Choroid plexus epithelial cell (primary cell): ENCODE measurements around the gene MLLT3.
A peak's percentile ranks its signal among the peaks of the same experiment; 100 is the strongest.

Experiments used
- DNase-seq: peaks from one replicate; pipeline ENCODE4 v3.0.0-alpha.2; 2010; ENCODE audit warnings: low read depth
- H3K4me3 ChIP-seq: 2 replicates; pipeline ENCODE4 v1.5.1; 2011; ENCODE audit warnings: low read depth, mild to moderate bottlenecking, control low read depth, low read length, moderate library complexity
- TF ChIP-seq, protein P1 (sequence below): conservative IDR thresholded peaks from 2 replicates; pipeline ENCODE4 v1.5.1; 2011; ENCODE audit warnings: low read depth, mild to moderate bottlenecking, control low read depth, inconsistent platforms, low read length, moderate library complexity

MLLT3 gene

DNA sequence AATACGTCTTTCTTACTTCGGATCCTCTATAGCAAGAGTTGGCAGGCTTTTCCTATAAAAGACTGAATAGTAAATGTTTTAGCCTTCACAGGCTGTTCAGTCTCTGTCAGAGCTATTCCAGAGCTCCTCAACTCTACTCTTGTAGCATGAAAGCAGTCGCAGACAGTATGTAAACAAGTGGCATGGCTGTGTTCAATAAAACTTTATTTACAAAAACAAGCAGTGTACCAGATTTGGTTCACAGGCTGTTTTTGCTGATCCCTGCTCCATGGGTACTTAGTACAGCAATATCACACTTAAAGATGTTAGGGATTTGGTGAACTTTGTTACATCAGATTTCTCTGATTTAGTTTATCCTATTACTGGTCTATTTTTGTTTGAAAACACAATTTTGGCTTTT lies 235.2 kb downstream of the MLLT3 start:
- TF ChIP-seq, protein P1, sequence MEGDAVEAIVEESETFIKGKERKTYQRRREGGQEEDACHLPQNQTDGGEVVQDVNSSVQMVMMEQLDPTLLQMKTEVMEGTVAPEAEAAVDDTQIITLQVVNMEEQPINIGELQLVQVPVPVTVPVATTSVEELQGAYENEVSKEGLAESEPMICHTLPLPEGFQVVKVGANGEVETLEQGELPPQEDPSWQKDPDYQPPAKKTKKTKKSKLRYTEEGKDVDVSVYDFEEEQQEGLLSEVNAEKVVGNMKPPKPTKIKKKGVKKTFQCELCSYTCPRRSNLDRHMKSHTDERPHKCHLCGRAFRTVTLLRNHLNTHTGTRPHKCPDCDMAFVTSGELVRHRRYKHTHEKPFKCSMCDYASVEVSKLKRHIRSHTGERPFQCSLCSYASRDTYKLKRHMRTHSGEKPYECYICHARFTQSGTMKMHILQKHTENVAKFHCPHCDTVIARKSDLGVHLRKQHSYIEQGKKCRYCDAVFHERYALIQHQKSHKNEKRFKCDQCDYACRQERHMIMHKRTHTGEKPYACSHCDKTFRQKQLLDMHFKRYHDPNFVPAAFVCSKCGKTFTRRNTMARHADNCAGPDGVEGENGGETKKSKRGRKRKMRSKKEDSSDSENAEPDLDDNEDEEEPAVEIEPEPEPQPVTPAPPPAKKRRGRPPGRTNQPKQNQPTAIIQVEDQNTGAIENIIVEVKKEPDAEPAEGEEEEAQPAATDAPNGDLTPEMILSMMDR: no peak
- H3K4me3 ChIP-seq: no peak overlapping the region
- no peak for DNase-seq

DNA sequence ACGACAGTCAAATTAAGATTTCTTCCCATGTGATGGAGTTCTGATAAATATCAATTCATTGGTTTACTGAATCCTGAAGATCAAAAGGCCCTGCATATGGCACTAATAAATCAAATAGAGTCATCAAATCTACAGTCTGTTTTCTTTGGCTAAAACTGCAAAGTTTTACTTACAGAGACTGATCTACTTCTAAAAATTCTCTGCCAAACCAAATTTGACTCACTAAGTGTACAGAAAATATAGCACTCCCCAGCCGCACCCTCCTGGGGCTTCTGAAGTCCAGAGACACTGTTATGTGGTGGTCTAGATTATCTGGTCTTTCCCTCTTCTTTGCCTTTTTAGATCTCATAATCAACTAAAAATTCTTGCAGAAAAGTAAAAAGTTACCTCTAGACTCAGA lies 237.7 kb downstream of the MLLT3 start:
- TF ChIP-seq, protein P1: no peak
- DNase-seq: no peak
- no peak overlapping the region for H3K4me3 ChIP-seq

DNA sequence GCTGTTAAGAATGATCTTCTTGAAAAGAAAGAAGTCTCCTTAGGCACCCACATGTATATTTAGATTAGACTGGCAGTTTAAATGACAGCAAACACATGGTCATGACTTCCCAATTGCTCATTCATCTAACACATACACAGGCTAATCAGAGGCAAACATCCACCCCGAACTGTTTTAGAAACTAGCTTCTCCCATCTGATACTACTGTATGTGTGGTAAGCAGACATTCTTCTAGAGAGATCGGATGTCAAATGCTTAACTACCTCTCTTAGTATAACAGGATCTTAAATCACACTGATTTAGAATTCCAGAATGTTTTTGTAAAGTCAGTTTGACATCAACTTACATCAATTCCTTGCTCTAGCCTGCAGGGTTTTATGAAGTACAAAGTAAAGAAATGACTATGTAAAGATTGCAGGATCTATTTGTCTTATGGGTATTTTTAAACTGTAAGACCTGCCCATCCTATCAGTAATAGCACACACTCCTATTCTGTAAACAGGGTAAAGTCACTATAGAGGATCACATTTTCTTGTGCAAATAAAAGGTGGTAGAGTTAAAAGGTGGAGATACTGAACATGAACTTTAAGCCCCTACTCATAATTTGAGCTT lies 239.7 kb downstream of the MLLT3 start:
- no peak overlapping the region for H3K4me3 ChIP-seq
- TF ChIP-seq, protein P1: no peak
- peak; percentile 67 for DNase-seq

GRCh38 chr9:20380546-20380945 lies 241.8 kb downstream of the MLLT3 start:
- H3K4me3 ChIP-seq: no peak overlapping the region
- TF ChIP-seq, protein P1: no peak
- no peak for DNase-seq

DNA sequence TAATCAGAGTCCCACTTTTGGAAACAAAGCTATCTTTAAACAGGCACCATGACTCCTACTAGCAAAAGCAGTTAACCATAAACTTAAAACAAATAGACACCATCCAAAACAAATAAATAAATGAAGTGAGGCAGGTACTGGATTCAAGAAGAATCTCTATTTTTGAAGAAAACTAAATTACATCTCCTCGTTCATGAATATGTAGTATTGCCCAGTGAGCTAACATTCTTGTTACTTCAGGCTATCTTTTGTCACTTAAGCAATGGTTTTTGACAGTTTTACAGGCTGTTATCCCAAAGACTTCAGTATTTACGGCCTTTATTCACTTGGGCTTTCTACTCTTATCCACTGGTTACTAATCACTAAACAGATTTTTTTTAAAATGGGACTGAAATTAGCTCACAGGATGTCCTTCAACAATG lies 242.5 kb downstream of the MLLT3 start:
- TF ChIP-seq, protein P1: no peak
- no peak overlapping the region for H3K4me3 ChIP-seq
- DNase-seq: no peak

DNA sequence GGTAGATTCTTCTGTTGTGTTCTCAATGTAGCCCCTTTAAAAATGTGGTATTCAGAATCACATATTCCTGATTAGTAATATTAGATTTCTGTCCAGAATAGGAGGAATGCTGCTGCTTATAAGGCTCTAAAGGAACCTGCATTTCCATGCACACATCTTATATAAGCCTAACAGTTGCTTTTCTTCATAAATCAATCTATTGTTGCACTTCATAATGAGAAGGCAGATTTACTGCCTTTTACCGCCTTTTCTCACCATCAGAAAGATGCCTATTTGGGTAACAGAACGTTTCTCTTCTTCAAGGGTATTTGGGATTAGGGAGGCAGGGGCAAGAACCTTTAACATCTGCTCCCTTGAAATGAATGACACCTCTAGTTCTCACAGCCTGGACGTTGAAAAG lies 243.4 kb downstream of the MLLT3 start:
- TF ChIP-seq, protein P1: no peak
- DNase-seq: no peak
- no peak overlapping the region for H3K4me3 ChIP-seq

DNA sequence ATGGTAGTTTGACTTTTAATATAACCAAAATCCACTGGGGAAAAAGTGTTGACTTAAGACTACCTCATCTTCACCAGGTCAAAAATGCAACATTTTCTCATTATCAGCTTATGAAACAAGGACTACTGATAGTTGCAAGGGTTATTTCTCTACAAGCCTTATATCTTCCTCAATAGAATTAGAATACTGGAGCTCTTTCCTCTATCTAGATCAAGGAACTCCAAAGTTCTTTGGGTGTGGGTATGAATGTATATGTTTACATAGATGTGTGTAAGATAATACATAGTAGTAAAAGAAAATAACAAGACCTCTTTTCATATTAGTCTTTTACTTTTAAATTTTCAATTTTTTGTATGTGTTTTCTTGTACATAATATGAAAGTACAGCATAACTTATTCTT lies 244.5 kb downstream of the MLLT3 start:
- no peak for DNase-seq
- H3K4me3 ChIP-seq: no peak overlapping the region
- TF ChIP-seq, protein P1: no peak
